Right cardiac atrium (tissue), 5 donors: ENCODE measurements around the gene ELAVL1. TPM values are rescaled to one million over a fixed set of nuclear protein-coding genes. Genes with fewer than 3 reads are reported as not detected.
"Not testable (repeated sequence)": the region's sequence is repeated elsewhere in the genome, so short reads cannot be mapped to it uniquely, and the experiment has no call there.

Experiments
- ATAC-seq, 2 donors: fragments of 200-7000 bp; cut with Tn5 transposase; one replicate each; pipeline versions ENCODE4 v1.8.0 to v1.9.1; 2020; ENCODE audit warnings: moderate library complexity in 2 of 2, mild to moderate bottlenecking in 1 of 2
- DNase-seq, 3 donors: peaks; one replicate each; pipeline ENCODE4 v3.0.0-alpha.2; 2020
- H3K27ac ChIP-seq: one replicate; pipeline ENCODE4 v1.5.1; 2013; ENCODE audit warnings: mild to moderate bottlenecking, low read length, control low read depth, moderate library complexity
- H3K27me3 ChIP-seq: one replicate; pipeline ENCODE4 v1.6.1; 2013; ENCODE audit not compliant: control insufficient read depth, insufficient read depth
- H3K4me1 ChIP-seq: one replicate; pipeline ENCODE4 v1.6.1; 2013; ENCODE audit warnings: low read length; ENCODE audit not compliant: control insufficient read depth, insufficient read depth
- H3K4me3 ChIP-seq: one replicate; pipeline ENCODE4 v1.5.1; 2013; ENCODE audit warnings: low read length, control low read depth
- H3K9me3 ChIP-seq: one replicate; pipeline ENCODE4 v1.6.1; 2013; ENCODE audit warnings: low read length; ENCODE audit not compliant: control insufficient read depth
- WGBS: extraction: QIAGEN DNeasy Blood & Tissue Kit; methylation state at CpG from one replicate; pipeline ENCODE4 v1.1.7; 2013; 5-methylcytosine and 5-hydroxymethylcytosine counted together
- intact Hi-C, 4 donors: fragments of 100-400 bp; cut with DNase I; formaldehyde crosslinking; loops; one replicate each; pipeline versions ENCODE4 v1.11.0 to v1.14.0; 2022 to 2023
- polyA plus RNA-seq: library from polyadenylated mRNA; stranded (reverse); fragments of 200-250 nt; gene quantifications from one replicate; pipeline ENCODE4 v1.2.3, GENCODE V29; 2013
- total RNA-seq, 4 donors: library from RNA; stranded (reverse); fragmentation: NEBNext Ultra II Directional; extraction: Animal tissue kit (Norgen Biotek cat#: 25700); gene quantifications; one replicate each; pipeline ENCODE4 v1.2.1, GENCODE V29; 2021
- donor health status: healthy with polysubstance abuse.
- donor health status: DM: no; HTN: yes; CAD: no.
- donor health status: DM: no; HTN: no; CAD: no.
- donor health status: DM: no; HTN: yes; CAD: no; lungs with severe emphysema.
- donor health status: DM: yes; HTN: yes; CAD: no.

ELAVL1 gene
- total and polyA plus RNA-seq, 5 donors, result 28.4 to 67.5 (median 64.2) TPM

DNA sequence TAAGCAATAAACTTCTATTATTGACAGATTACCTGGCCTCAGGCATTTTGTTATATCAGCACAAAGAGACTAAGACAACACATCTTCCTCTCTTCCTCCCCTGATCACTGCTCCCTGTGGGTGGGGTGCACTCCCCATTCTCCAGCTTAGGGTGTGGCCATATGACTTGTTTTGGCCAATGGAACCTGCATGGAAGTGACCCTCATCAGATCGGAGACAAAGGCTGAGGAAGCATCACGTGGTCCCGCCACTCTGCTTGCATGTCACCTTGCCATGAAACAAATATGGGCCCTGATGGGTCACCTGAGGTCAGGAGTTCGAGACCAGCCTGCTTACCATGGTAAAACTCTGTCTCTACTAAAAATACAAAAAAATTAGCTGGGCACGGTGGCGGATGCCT lies 33.4 kb upstream of the ELAVL1 start:
- WGBS, result 82% methylated on average over 6 of the region's 6 CpGs
- no peaks in the 10 kb centered on the region for H3K9me3 ChIP-seq
- no peak for DNase-seq
- H3K27ac ChIP-seq, result no peak overlapping the region
- ATAC-seq, result no peak
- no peaks in the 10 kb centered on the region for H3K4me1 ChIP-seq
- H3K27me3 ChIP-seq, result no peaks in the 10 kb centered on the region
- intact Hi-C loops, result no loop called here
- H3K4me3 ChIP-seq, result no peak overlapping the region

DNA sequence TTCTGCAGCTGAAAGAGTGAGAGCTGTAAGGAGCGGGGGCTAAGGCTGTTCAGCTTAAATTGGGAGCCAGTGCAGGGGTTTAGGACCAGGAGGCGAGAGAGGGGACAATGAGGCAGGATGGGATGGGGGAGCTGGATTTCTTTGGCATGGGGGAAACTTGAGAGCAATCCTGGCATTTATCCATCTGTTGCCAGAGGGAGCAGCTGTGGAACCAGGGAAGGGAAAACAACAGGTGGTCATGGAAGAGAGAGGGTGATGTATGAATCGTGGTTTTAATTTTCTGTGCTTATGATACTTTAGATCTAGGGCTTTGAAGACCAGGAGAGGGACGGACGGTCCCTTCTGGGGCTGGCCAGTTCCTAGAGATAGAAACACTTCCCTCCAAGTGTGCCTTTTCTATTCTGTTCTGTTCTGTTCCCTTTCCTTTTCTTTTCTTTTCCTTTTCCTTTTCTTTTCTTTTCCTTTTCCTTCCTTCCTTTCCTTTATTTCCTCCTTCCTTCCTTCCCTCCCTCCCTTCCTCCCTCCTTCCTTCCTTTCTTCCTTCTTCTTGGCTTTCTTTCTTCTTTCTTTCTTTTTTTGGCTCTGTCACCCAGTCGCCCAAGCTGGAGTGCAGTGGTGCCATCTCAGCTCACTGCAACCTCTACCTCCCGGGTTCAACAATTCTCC lies 31.1 kb upstream of the ELAVL1 start:
- intact Hi-C loops, result no loop called here
- no peak overlapping the region for H3K4me3 ChIP-seq
- no peaks in the 10 kb centered on the region for H3K9me3 ChIP-seq
- H3K27me3 ChIP-seq, result no peaks in the 10 kb centered on the region
- no peaks in the 10 kb centered on the region for H3K4me1 ChIP-seq
- no peak for DNase-seq
- no peak for ATAC-seq
- no peak overlapping the region for H3K27ac ChIP-seq
- WGBS, result 68% methylated on average over 7 of the region's 7 CpGs

DNA sequence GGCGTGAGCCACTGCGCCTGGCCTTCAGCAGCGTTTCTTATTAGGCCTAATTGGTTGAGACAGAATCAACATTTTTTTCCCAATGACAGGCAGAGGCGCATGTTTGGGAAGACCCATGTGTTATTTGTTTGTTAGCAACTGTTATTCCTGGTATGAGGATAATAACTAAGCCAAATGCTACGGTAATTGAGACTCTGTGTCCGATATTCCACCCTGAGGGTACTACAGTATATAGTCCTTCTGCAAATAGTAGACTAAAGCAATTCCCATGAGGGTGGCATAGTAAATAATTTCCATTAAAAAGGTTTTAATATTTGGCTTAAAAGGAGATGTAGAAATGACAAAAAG lies 28.7 kb upstream of the ELAVL1 start:
- H3K9me3 ChIP-seq, result no peaks in the 10 kb centered on the region
- WGBS, result 87% methylated on average over 6 of the region's 6 CpGs
- H3K27ac ChIP-seq, result no peak overlapping the region
- no peak overlapping the region for H3K4me3 ChIP-seq
- no peaks in the 10 kb centered on the region for H3K4me1 ChIP-seq
- H3K27me3 ChIP-seq, result no peaks in the 10 kb centered on the region
- intact Hi-C loops, result no loop called here
- no peak for ATAC-seq
- DNase-seq, result no peak

DNA sequence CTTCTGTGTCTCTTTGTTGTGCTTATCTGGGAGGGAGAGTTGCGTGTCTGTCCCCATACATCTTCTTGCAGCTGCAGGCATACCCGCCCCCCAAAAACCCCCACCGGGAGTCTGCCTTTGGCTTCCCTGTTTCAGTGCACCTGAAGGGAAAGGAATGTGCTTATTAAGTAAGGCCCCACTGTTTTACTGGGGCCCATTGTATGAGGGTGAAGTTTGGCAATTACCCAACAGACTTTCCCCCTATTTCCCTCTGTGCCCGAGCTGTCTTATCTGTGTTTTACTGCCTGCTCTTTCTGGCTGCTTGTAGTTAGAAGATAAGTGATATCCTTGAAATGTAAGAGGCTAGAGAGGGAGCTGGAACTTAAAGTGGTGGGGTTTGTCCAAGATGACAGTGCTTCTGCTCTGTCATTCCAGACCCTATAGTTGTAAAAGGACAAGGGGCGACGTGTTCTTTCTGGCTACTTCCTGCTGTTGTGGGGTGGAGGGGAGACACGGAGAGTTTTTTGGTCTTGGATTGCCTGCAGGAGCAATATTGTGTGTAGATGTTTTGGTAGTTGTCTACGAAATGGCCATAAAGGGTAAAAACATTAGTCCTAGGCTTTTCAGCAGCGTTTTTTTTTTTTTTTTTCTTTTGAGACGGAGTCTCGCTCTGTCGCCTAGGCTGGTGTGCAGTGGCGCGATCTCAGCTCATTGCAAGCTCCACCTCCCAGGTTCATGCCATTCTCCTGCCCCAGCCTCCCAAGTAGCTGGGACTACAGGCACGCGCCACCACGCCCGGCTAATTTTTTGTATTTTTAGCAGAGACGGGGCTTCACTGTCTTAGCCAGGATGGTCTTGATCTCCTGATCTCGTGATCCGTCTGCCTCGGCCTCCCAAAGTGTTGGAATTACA lies 28.1 kb upstream of the ELAVL1 start:
- DNase-seq, H3K9me3 ChIP-seq, H3K27me3 ChIP-seq, H3K4me1 ChIP-seq, H3K4me3 ChIP-seq, H3K27ac ChIP-seq, ATAC-seq, intact Hi-C loops: not testable (repeated sequence)
- WGBS, result 57% methylated on average over 22 of the region's 22 CpGs

DNA sequence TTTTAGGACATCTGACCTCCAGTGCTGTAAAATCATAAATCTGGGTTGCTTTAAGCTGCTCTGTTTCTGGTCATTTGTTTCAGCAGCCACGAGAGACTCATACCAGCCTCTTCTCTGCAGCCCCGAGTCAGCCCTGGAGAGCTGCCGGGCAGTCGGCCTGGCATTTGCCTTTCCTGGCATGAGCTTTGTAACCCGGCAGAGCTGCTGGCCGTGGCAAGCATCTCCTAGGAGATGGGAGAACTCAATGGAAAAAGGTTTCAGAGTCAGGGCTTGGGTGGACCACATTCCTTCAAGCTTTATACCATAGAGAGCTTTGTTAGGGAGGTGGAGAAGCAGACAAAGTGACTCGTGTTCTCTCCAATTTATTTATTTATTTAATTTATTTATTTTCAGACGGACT lies 25.5 kb upstream of the ELAVL1 start:
- 78% methylated on average over 8 of the region's 8 CpGs for WGBS
- Histone ChIP-seq H3K27me3 (no peaks in the 10 kb centered on the region), H3K4me3 (no peak overlapping the region), H3K9me3 (no peaks in the 10 kb centered on the region), H3K4me1 (no peaks in the 10 kb centered on the region), H3K27ac (no peak overlapping the region)
- ATAC-seq (no peak), DNase-seq (no peak)
- intact Hi-C loops, result no loop called here

DNA sequence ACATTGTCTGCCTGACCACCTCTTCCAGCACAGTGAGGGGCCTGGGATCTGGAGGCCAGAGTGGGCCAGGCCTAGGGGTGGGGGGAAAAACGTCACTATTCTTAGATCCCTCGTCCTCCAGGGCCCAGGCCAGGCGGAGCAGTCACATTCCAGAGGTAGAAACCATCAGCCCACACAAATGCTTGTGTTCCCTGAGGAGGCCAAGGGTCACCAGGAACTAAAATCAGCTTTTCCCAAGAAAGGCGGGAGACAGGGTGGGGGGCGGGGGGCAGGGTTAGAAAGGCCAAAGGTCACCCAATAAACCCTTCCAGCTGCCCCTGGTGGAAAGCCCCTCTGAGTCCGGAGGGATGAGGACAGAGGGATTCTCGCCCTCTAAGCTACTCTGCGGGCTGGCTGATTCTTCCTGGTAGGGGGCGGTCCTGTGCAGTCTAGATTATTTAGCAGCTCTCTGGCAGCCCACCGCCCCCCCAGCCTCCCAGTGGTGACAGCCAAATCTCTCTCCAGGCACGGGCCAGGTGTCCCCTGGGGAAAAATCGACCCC lies 23.6 kb upstream of the ELAVL1 start:
- Histone ChIP-seq H3K27me3 (no peaks in the 10 kb centered on the region), H3K4me1 (no peaks in the 10 kb centered on the region), H3K9me3 (no peaks in the 10 kb centered on the region), H3K27ac (no peak overlapping the region), H3K4me3 (no peak overlapping the region)
- ATAC-seq, result no peak
- no peak for DNase-seq
- intact Hi-C loops, result no loop called here
- WGBS, result 33% methylated on average over 12 of the region's 12 CpGs

DNA sequence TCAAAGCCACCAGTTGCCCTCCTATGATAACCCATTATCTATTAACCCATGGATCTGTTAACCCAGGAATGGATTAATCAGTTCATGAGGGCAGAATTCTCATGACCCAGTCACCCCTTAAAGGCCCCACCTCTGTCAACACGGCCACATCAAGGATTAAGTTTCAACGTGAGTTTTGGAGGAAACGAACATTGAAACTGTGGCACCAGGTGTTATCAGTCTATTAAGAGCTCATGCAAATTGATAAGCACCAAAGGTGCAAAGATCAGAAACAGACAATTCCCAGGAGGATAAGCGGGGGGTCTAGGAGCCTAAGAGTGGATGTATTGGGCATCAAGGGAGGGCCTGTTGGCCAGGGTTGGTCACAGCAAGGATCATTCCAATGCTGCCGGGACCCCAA lies 19.9 kb upstream of the ELAVL1 start:
- 78% methylated on average over 5 of the region's 5 CpGs for WGBS
- no peak for ATAC-seq
- intact Hi-C loops, result no loop called here

DNA sequence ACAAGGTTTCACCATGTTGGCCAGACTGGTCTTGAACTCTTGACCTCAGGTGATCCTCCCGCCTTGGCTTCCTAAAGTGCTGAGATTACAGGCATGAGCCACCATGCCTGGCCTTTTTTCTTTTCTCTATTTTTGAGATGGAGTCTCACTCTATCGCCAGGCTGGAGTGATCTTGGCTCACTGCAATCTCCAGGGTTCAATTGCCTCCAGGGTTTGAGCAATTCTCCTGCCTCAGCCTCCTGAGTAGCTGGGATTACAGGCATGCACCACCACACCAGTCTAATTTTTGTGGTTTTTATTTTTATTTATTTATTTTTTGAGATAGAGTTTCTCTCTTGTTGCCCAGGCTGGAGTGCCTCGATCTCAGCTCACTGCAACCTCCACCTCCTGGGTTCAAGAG lies 18.8 kb upstream of the ELAVL1 start:
- intact Hi-C loops, H3K4me1 ChIP-seq, ATAC-seq, H3K9me3 ChIP-seq, H3K27me3 ChIP-seq, H3K27ac ChIP-seq, DNase-seq, H3K4me3 ChIP-seq: not testable (repeated sequence)
- 95% methylated on average over 3 of the region's 3 CpGs for WGBS

More for the DNA sequence above, 19.9 kb upstream of the ELAVL1 start:
- Histone ChIP-seq H3K9me3 (no peaks in the 10 kb centered on the region), H3K4me1 (no peaks in the 10 kb centered on the region), H3K27me3 (no peaks in the 10 kb centered on the region), H3K4me3 (no peak overlapping the region), H3K27ac (no peak overlapping the region)
- DNase-seq, result no peak

DNA sequence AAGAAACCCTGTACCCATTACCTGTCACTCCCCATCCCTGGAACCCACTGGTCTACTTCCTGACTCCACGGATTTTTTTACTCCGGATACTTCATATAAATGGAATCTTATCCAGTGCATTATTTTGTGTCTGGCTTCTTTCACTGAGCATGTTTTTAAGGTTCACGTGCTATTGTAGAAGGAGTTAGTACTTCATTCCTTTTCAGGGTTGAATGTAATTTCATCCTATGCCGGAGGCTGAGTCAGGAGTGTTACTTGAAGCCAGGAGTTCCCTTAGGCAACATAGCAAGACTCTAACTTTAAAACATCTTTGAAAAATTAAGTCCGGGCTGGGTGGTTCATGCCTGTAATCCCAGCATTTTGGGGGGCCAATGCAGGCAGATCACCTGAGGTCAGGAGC lies 17.9 kb upstream of the ELAVL1 start:
- Histone ChIP-seq H3K27ac (no peak overlapping the region), H3K4me1 (no peaks in the 10 kb centered on the region), H3K9me3 (no peaks in the 10 kb centered on the region), H3K4me3 (no peak overlapping the region), H3K27me3 (no peaks in the 10 kb centered on the region)
- DNase-seq (no peak), ATAC-seq (no peak)
- intact Hi-C loops, result no loop called here
- 86% methylated on average over 5 of the region's 5 CpGs for WGBS

DNA sequence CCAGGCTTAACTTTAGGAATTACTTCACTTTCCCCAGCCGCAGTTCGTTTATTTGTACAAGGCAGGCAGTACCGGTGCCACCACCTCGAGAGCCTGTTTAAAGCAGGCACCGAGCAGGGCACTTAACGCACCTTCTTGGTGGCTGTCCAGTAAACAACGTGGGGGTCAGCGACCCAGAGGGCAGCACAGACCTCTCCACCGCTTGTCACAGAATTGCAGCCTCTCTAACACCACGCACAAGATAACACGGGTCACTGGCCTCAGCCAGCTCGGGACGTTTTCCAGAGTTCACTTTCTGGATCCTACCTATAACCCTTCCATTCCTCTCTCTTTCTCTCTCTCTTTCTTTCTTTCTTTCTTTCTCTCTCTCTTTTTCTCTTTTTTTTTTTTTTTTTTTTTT lies 16.8 kb upstream of the ELAVL1 start:
- Histone ChIP-seq H3K4me3 (no peak overlapping the region), H3K9me3 (no peaks in the 10 kb centered on the region), H3K27ac (no peak overlapping the region), H3K27me3 (no peaks in the 10 kb centered on the region), H3K4me1 (no peaks in the 10 kb centered on the region)
- WGBS, result 79% methylated on average over 13 of the region's 13 CpGs
- DNase-seq (no peak), ATAC-seq (no peak)
- intact Hi-C loops, result no loop called here

DNA sequence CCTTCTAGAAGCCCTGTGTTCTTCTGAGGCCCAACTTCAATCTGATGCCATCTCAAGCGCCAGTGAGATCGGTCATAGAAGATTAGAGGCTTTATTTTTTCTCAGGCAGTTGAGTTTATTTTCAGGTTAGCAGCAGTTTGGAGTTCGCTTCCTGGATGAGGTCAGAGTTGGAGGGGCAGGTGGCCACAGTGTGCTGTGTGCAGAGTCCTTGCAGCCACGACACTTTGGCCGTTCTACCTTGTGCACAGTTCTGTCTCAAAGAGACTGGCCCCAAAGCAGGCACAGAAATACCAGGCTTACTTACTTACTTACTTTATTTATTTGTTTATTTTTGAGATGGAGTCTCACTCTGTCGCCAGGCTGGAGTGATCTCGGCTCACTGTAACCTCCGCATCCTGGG lies 15.9 kb upstream of the ELAVL1 start:
- H3K4me3 ChIP-seq, result no peak overlapping the region

More for the DNA sequence above, 15.9 kb upstream of the ELAVL1 start:
- no peaks in the 10 kb centered on the region for H3K27me3 ChIP-seq
- intact Hi-C loops, result no loop called here
- H3K4me1 ChIP-seq, result no peaks in the 10 kb centered on the region
- H3K27ac ChIP-seq, result no peak overlapping the region
- no peaks in the 10 kb centered on the region for H3K9me3 ChIP-seq
- ATAC-seq (no peak), DNase-seq (no peak)
- 89% methylated on average over 8 of the region's 8 CpGs for WGBS
